ENCODE data around the gene PCNX3.

Gene PCNX3

DNA sequence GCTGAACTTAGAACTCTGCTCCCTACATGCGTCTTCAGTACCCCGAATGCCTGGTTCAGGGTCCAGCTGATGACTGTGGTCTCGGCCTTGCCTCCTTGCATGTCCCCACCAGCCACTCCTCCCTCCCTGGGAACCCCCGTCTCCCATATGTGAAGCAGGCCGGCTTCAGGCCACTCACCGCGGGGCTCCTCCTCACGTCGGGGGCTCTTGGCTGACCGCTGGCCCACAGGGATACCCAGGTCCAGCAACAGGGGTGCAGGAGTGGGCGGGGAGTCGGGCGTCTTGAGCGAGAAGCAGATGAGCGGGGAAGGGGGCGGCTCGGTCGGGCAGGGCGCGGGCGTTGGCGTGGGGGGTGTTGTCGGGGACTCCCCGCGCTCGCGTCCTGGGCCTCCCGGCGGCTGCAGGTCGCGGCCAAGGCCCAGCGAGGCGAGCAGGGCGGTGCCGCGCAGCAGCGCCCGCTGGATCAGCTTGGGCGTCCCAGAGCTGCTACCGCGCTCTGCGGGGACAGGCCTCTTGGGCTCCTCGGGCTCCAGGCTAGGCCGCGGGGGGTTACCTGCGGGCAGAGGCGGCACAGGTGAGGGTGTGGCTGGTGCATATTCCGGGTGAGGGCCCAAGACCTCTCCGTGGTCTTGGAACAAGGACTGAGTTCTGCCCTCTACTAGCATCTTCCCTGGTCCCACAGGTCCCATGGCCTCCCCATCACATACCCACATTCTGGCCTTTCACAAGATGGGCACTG lies 16.2 kb upstream of the PCNX3 start:
- no peak for DNase-seq

DNA sequence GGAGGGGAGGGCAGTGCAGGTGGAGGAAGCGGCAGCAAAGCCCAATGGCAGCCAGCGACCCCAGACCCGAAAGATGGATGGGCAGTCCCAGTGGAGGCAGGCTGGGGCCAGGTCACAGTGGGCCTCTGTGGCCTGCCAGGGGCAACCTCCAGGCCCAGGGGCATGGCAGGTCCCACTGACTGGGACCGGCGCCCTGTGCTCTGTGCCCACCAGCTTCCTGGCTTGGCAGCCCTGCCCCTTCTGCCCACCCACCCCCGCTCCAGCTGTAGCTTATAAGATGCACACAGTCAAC lies 15.7 kb upstream of the PCNX3 start:
- DNase-seq: no peak

DNA sequence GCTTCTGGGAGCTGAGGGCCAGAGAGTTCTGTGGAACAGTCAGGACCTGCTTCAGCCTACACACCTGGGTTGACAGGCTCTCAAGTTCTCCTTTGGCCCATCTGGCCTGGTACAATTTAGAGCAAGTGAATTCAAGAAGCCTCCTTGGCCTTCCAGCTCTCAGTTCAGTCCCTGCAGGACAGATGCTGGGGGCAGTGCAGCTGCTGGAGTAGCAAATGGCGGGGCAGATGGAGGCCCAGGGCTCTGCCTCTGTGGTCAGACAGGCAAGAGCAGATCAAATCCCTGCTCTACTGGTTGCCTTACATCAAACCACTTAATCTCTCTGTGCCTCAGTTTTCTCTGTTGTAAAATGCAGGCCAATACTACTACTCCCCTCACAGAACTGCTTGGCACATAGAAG lies 11.3 kb upstream of the PCNX3 start:
- no peak for DNase-seq

DNA sequence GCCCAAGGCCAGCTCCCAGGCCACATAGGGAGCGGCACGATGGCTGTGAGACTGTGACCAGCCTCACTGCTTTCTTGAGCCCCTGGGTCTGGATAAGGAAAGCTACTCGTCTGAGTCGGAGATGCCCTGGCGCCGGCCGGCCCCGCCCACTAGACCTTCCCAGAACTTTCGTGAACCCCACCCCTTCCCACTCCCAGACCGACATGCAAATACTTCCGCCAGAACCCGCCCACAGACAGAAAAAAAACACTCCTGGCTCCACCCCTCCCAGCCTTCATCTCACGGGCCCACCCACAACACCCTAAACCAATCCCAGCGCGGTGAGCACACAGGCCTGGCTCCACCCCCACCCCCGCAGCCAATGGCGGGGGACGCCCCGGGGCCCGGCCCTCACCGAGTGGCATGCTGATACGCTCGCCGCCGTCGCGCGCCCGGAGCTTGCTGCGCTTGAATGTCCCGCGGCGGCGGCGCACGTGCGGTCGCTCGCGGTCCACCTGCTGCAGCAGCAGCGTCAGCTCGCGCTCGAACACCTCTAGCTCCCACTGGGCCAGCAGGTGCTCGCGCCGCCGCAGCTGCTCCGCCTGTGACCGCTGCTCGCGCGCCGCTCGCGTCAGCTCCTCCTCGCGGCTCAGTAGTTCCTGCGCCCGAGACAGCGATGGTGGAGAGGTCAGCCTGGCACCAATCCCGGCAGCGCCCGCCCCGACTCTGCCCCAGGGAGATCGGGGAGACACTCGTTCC lies 8.5 kb upstream of the PCNX3 start:
- DNase-seq: no peak

DNA sequence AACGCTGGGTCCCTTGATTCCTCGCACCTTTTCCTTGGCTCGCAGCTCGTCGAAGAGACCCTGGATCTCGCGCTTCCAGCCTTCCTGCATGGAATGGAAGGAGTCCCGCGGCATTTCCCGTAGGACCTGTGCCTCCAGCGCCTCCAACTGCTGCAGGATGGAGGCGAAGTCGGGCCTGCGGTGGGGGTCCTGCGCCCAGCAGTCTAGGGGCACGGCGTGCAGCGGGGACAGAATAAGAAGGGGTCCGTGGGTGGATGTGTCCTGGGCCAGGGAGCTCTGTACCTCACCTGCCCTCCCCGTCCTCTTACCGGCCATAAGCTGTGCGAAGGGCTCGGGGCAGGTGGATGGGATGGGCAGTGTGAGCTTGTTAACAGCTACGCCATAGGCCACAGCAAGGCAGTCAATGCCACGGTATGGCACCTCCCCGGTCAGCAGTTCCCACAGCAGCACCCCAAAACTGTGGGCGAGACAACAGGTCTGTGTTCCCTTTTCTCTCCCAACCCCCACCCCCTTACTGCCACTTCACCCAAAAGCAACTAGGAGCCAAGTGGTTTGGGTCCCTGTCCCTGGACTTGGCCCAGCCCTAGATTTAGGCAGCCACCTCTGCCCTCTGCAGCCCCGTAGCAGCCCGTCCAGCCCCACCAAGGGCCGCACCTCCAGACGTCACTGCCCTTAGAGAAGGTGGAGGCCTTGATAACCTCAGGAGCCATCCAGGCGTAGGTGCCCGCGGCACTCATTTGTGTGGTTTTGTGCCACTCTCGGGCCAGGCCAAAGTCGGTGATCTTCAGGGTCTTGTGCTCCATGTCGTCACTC lies 7.8 kb upstream of the PCNX3 start:
- no peak for DNase-seq

DNA sequence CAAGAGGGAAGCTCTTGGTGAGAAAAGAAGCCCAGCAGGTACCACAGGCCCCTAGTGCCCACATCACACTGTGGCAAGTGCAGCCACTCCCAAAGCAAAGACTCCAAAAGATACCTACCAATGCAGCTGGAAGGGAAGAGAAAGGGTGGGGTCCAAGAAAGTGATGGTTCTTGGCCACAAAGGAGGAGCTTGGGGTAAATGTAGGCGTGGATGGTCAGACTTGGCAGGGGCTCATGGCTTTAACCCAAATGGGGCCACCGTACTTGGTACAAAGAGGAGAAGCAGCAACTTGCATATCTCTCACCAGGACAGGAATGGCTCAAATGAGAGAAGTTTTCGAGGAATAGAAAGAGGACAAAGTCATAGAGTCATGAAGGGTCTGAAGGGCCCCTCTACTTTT lies 6.3 kb upstream of the PCNX3 start:
- no peak for DNase-seq

DNA sequence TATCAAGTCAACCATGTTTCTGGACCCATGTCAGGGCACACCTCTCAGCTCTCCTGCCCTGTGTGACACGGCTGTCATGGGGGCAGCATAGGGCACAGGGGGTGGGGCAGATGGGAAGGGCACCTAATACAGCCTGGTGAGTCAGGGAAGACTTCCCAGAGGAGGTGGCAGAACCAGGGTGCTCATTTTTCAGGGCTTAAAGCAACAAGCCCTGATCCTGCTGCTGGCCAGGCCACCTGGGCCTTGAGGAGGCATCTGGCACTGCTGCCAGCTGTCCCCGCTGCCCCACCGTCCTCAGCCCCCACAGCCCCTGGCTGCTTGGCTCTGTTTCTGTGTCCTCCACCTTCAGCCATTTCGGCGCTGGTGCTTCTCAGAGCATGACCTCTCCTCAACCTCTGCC lies 5.9 kb upstream of the PCNX3 start:
- DNase-seq: no peak

DNA sequence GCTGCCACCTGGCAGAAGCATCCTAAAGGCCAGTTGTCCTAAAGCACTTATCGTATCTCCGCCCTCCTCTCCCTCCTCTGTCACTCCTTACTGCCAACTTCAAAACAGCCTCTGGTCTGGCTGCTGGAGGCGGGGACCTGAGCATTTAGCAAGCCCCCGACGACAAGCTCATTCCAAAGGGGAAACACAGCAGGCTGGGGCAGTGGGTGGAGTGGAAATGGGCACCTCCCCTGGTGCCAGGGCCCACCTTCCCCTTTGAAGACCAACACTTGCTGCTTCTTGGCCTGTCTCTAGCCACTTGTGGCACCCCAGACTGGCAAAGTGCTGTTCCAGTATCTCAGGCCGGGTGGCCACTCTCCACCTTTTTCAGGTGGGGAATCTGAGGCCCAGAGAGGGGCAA lies 5.2 kb upstream of the PCNX3 start:
- DNase-seq: no peak

DNA sequence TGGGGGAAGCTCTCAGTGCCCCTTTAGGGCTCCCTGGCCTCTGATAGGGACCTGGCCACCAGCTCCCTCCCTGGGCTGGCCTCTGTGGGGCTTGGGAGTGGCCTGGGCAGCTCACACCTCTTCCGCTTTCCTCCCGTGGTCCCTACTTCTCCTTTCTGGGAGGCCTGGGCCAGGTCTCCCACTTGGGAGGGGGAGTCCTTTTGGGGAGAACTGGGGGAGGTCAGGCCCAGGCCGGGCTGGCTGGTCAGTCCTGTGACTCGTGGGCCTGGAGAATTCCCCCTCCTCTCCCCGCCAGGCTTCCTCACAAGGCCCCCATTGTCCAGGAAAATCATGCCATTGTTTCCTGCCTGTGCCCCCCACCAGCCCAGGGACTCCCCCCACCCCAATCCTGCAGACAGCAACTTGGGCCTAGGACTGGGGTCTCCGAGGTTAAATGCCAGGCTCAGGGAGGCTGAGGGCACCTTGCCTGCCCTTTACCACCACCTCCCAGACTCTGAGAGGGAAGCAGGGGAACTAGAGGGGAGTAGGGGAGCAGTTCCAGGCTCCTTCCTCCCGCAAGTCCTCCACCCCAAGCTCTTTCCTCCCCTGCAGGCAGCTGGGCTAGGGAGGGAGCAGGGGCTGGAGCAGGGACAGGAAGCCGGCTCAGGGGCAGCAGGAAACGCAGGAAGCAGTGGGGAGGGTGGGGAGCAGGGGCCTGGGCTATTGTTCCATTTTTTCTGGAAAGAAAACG lies 4.4 kb upstream of the PCNX3 start:
- DNase-seq: no peak

DNA sequence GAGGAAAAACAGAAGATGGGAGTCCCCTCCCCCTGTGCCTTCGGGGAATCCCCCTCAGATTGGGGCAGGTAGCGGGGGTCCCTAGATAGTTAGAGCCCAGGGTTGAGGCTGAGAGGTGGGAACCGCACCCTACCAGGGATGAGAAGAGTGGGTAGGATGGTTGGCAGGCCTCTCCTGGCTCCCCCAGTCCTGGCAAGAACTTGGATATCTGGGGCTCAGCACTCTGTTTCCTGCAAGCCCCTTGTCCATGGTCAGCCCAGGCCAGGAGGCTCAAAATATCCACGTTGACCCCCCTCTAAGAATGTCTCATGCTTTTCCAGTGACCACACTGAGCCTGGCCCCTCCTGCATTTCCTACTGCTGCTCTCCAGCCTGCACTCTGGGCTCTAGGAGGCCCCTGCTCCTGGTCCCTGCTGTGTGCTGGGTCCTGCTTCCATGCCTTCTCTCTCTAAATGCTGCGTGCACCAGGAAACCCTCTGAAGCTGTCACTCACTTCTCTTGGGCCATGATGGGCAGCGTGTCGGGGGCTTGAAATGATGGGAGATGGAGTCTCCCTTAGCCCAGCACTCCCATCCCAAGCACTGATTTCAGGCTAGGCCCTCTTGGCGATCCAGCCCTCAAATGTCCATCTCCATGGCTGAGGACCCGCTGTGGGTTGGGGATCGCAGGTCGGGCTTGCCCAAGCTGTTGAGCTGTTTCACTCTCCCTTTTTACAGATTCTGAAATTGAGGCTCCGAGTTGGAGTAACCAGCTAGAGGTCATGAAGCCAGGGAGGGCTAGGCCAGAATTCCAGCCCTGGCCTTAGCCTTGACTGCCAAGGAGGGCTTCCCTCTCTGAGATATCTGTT lies 3.6 kb upstream of the PCNX3 start:
- no peak for DNase-seq

DNA sequence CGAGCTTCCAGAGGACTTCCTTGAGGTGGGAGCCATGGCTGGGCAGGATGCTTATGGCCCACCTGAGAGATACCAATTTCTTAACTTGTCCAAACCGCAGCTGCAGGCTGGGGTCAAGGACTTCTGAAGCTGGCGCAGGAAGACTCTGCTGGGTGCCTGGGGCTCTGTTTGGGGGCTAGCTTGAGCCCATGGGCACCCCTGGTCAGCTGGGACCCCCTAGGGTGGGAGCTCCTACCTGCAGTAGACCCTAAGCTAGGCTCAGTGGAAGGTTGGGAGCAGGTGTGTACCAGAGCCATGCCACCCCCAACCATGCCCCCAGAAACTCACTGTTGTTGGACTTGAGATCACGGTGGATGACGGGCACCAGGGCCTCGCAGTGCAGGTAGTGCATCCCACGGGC lies 2.9 kb upstream of the PCNX3 start:
- no peak for DNase-seq

DNA sequence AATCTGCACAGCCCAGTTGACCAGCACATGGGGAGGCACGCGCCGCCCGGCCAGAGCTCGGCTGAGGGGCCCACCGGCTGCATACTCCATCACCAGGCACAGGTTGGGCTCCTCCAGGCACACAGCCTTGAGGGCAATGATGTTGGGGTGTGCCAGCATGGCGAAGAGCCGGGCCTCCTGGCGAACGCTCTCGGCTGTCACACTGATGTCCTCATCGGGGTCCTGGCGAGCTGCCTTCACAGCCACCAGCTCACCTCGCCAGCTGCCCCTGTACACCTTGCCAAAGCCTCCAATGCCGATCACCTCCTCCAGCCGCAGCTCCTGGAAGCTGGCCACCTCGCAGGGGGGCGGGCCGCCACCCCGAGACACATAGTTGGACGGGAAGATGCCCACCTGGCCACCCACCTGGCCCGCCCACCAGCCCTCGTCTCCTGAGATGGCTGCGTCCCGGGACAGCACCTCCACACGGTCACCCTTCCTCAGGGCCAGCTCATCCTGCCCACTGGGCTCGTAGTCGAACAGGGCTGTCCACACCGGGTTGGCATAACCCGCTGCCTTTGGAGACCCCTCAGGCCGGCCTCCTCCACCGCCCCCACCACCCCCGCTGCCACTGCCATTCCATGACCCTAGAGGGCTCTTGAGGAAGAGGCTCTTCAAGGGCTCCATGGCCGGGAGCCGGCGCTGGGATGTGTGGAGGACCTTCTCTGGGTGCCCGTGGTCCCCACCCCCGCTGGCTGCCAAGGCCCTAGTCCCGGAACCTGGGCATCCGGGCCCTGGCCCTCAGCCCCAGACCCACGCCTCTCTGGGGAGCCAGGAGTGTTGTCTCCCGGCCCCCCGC lies 2.3 kb upstream of the PCNX3 start:
- DNase-seq: no peak

DNA sequence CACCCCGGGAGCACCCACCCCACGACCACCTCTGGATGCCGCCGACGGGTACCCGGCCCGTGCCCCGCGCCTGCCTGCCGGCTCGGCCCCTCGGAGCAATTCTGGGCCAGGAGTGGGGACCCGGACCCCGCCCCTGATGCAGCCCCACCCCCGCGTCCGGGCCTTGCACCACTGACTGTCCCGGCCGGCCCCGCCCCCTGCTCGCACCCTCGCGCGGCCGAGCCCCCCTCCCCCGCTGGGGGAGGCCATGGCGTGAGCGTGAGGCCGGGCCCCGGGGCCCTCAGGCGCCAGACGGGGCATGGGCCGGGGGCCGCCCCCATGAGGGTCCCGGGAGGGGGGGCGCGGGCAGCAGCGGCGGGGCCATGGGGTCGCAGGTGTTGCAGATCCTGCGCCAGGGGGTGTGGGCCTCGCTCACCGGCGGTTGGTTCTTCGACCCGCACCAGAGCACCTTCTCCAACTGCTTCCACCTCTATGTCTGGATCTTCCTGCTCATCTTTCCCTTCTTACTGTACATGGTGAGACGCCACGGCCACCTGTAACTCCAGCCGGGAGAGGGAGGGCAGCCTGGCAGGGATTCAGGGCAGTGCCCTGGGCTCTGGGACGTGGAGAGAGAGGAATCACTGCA lies 486 bp downstream of the PCNX3 start:
- DNase-seq: peak; percentile 58

DNA sequence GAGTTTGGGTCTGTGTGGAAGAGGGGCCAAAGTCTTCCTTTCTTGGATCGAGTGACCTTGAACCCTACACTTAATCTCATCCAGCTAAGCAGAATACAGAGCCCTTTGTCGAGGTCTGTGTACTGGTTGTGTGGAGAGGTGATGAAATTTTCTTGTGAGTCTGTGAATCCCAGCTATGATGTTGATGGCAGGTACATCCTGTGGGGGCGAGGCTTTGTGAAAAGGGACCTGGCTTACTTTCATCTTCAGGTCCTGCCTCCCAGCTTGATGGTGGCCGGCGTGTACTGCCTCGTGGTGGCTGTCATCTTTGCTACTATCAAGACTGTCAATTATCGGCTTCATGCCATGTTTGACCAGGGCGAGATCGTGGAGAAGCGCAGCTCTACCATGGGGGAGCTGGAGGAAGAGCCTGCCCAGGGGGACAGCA lies 1.0 kb downstream of the PCNX3 start:
- DNase-seq: no peak

DNA sequence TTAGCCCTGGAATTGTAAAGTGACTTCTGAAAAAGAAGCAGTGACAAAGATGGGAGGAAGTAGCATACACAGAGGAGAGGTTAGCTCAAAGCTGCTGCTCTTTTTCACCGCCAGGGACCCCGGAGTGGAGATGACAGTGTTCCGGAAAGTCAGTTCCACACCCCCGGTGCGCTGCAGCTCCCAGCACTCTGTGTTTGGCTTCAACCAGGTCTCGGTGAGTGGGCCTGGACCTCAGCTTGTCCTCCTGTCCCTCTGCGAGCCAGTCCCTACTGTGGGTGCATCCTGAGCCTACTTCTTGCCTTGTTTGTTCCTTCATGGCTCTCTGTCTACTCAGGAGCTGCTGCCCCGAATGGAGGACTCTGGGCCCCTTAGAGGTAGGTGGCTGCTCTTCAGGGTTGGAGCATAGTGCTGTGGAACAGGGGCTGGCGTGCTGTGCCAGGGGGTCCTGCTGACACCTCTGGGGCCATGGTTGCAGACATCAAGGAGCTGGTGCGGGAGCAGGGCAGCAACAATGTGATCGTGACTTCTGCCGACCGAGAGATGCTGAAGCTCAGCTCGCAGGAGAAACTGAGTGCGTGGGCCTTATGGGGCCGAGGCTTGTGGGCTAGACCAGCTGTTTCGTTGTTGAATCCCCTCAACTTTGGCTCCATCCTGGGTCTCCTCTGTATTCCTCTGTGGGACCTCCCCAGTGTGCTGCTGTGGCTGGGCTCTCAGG lies 1.7 kb downstream of the PCNX3 start:
- DNase-seq: no peak

DNA sequence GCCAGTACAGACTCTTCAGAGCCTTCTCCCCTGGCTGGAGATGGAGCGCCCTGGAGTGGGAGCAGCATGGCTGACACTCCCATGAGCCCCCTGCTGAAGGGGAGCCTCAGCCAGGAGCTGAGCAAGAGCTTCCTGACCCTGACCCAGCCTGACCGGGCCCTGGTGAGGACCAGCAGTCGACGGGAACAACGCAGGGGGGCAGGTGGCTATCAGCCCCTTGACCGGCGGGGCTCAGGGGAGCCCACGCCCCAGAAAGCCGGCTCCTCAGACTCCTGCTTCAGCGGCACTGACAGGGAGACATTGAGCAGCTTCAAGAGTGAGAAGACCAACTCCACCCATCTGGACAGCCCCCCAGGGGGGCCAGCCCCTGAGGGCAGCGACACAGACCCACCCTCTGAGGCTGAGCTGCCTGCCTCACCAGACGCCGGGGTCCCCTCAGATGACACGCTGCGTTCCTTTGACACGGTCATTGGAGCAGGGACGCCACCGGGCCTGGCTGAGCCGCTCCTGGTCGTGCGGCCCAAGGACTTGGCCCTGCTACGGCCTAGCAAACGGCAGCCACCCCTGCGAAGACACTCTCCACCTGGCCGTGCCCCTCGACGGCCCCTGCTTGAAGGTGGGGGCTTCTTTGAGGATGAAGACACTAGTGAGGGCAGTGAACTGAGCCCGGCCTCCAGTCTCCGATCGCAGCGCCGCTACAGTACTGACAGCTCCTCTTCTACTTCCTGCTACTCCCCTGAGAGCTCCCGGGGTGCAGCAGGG lies 2.6 kb downstream of the PCNX3 start:
- DNase-seq: no peak

DNA sequence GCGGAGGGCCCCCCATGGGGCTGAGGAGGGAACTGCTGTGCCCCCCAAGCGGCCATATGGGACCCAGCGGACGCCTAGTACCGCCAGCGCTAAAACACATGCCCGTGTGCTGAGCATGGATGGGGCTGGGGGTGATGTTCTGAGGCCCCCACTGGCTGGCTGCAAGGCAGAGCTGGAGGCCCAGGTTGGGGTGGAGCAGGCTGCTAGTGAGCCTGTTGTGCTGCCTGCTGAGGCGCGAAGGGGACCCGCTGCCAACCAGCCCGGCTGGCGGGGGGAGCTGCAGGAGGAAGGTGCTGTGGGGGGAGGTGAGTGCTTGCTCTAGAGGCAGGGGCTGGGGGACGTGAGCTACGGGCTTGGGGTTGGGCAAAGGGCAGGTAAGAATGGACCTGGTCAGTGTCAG lies 3.2 kb downstream of the PCNX3 start:
- no peak for DNase-seq

DNA sequence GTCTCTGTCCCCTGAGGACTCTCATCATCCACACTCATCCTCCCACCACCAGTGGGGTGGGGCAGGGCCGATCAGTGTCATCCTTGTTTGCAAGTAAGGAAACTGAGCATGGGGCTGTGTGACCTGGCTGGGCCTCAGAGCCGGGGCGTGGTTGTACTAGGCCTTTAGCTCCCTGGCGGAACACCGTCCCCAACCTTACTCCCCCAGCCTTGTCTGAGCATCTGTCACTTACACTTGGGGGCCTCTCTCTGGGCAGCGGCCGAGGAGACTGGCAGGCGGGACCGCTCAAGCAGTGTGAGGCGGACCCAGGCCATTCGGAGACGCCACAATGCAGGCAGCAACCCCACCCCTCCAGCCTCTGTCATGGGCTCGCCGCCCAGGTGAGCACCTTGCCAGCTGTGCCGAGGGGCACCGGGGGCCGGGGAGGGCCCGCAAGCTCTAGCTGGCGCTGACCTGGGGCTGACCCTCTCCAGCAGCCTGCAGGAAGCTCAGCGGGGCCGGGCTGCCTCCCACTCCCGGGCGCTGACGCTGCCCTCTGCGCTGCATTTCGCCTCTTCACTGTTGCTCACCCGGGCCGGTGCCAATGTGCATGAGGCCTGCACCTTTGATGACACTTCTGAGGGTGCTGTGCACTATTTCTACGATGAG lies 3.8 kb downstream of the PCNX3 start:
- no peak for DNase-seq

DNA sequence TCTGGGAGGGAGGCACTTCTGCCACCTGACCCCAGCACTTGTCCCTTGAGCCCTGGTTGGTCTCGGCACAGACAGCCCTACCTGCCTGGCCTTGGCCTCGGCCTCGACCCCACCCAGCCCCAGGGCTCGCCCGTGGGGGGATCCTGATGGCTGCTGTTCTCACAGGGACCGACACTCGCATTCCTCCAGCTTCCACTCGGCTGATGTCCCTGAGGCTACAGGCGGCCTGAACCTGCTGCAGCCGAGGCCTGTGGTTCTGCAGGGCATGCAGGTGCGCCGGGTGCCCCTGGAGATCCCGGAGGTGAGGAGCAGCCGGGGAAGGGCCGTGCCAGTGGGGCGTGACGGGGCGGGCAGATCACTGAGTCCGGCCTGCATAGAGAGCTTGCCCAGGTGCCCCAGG lies 5.1 kb downstream of the PCNX3 start:
- no peak for DNase-seq
